HG03439 (cell line): ENCODE measurements around the gene OR52A5.
"Not testable (repeated sequence)": the region's sequence is repeated elsewhere in the genome, so short reads cannot be mapped to it uniquely, and the experiment has no call there.

ENCODE experiments used
- ATAC-seq: cut with Tn5 transposase; IDR thresholded peaks from one replicate; pipeline ENCODE4 v1.9.1; 2021; ENCODE audit warnings: mild to moderate bottlenecking, moderate library complexity; ENCODE audit not compliant: unreplicated experiment

Gene OR52A5

DNA sequence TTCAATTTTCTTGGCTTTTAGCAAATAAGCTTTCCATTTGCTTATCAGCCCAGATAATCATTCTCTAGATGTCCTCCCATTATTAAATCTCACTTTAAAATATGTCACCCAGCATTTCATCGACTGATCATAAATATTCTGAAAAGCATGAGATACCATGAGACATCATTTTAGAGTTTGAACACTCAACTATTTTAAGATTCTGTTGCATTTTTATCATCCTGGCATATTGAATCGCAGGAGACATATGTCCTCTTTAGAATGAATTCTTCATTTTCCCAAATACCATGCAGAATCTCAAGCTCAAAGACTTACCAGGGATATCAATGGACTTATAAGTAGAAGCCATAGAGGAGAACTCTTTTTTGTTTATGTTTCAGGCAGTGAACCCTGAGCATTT is at the start of gene OR52A5:
TSS of gene OR52A5 (minus strand) at position 361 of the 400 bp plus-strand sequence. CDS start 5,714 bp downstream, outside the sequence.
- no peak for ATAC-seq

DNA sequence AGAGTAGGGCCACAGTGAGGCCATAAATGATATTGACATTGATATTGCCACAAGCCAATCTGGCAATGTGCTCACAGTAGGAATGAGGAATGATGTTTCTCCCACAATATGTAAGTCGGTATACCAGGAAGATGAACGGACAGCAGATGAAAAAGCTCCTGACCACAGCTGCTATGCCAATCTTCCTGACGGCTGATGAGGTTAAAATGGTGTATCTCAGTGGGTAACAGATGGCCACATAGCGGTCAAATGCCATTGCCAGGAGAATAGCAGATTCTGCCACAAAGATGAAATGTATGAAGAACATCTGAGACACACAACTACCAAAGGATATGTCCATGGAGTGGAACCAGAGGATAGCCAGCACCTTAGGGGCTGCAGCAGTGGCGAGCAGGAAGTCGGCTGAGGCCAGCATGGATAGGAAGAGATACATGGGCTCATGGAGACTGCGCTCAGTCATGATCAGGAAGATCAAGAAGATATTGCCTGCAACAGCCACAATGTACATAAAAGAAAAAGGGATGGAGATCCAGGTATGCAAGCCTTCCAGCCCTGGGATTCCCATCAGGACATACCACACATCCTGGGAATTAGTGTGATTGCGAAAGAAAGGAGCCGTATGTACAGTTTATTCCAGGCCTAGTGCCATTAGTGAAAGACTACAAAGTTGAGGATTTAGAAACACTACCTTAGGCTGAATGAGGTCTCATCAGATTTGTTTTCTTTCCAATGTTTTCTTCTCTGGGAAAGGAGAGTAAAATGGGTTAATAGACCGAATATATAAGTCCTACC is 40.1 kb upstream of the OR52A5 start:
- ATAC-seq: no peak

DNA sequence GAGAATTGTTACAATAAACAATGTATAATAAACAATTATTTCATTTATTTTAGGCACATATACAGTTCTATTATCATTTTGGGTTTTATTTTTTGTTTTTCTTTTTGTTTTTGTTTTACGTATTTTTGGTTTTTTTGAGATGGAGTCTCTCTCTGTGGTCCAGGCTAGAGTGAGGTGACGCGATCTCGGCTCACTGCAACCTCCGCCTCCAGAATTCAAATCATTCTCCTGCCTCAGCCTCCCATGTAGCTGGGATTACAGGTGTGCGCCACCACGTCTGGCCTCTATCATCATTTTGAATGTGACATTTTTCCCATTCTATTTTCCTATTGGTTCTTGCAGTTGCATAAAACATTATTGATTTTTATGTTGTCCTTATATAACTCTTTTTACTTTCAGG is 36.8 kb upstream of the OR52A5 start:
- ATAC-seq: no peak

GRCh38 chr11:5171856-5172255 is 33.7 kb upstream of the OR52A5 start:
- no peak for ATAC-seq

GRCh38 chr11:5165898-5166297 is 27.7 kb upstream of the OR52A5 start:
- ATAC-seq: not testable (repeated sequence)

DNA sequence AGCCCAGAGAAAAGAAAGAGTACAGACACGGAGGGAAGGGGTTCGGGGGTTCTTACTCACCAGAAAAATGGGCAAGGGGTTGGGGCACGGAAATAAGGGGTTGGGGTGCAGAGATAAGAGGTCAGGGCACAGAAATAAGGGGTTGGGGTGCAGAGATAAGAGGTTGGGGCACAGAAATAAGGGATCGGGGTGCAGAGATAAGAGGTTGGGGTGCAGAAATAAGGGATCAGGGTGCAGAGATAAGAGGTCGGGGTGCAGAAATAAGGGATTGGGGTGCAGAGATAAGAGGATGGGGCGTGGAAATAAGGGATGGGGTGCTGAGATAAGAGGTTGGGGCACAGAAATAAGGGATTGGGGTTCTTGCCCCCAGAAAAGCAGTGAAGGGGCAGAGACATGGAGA is 26.7 kb upstream of the OR52A5 start:
- ATAC-seq: not testable (repeated sequence)

DNA sequence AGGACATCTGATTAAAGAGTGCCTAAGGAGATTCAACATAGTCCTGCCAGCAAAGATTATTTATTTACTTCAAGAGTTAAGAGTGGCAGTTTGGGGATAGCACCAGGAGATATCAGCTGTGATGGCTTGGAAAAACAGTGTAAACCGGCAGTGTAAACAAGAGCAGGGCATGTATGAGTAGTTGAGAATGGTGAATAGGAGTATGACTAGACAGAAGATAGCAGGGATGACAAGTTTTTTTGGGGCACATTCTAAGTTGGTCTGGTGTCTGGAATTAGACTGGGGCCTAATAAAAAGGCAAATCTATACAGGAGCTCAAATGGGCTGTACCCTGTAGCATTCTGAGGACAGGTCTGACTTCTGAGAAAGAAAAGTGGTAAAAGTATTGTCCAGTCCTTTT is 22.9 kb upstream of the OR52A5 start:
- ATAC-seq: not testable (repeated sequence)

- not testable (repeated sequence) for ATAC-seq
Measured at GRCh38 chr11:5160217-5160616, 22.1 kb upstream of the OR52A5 start.

DNA sequence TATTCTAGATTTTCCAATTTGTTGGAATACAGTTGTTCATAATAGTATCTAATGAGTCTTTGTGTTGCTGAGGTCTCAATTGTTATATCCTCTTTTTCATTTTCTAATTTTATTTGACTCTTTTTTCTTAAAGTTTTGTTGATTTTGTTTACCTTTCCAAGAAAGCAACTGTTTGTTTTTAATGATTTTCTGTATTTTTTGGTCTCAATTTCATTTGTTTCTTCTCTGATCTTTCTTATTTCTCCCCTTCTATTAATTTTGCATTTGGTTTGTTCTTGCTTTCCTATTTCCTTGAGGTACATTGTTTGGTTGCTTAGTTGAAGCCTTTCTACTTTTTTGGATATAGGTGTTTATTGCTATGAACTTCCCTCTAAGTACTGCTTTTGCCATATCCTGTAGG is 21.6 kb upstream of the OR52A5 start:
- ATAC-seq: no peak

GRCh38 chr11:5154657-5155056 is 16.5 kb upstream of the OR52A5 start, which contains the start of gene OR52A1:
TSS of gene OR52A1 (minus strand) at chr11:5154757. CDS start at chr11:5152369, 2,388 bp downstream.
- no peak for ATAC-seq

DNA sequence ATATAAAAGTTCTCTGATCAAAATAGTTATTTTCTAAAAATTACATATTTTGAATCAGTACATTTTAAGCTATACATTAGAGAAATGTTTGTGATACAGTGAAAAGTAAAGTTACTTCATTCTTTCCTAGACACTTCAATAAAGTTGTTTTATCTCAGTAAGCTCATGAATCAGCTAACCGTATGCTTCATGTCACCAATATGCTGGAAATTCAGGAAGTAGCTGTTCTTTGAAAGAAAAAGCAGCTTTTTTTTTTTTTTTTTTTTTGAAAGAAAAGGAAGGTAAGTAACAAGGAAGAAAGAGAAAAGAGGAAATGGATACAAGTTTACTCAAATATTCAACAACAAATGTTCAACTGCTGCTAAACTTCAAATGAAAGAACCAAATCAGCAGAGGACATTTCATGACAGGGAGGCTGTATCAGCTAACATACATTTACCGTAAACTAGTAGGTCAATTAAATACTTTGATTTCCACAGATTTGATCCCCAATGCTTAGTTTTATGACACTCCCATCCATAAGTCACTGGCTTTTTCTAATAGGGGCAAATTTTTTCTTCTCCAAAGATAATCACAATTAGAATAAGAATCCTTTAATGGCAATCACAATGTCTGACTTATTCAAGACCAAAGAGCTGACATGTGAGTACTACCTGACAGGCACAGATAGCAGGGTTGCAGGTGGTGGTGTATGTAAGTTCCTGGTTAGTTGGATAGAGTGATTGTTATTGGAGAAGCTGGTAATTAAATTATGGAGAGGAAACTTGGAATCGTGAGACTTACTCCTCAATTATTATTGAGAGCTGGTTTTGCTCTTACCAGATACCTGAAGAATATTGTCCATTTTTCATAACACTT is 15.6 kb upstream of the OR52A5 start:
- ATAC-seq: no peak

DNA sequence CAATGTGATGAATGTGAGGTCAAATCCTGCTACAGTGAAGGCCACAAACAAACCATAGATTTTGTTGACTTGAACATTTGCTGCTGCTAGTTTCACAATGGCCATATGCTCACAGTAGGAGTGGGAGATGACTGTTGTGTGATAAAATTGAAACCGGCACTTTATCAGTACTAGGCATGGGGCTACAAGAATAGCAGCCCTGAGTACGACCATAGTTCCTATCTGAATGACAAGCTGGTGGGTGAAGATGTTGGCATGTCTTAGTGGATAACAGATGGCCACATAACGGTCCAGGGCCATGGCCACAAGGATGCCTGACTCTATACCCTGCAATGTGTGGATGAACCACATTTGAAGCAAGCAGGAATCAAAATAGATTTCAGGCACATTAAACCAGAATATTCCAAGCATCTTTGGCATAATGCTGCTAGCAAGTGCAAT is 13.6 kb upstream of the OR52A5 start:
- no peak for ATAC-seq

- not testable (repeated sequence) for ATAC-seq
Measured at GRCh38 chr11:5144206-5144605, 6.0 kb upstream of the OR52A5 start.

- ATAC-seq: no peak
Measured at GRCh38 chr11:5137014-5137413, 1.1 kb downstream of the OR52A5 start.

- ATAC-seq: no peak
Measured at GRCh38 chr11:5136261-5136660, 1.9 kb downstream of the OR52A5 start.

GRCh38 chr11:5131584-5132335 is 6.4 kb downstream of the OR52A5 start:
- ATAC-seq: no peak

GRCh38 chr11:5129457-5129877 is 8.7 kb downstream of the OR52A5 start:
- no peak for ATAC-seq

DNA sequence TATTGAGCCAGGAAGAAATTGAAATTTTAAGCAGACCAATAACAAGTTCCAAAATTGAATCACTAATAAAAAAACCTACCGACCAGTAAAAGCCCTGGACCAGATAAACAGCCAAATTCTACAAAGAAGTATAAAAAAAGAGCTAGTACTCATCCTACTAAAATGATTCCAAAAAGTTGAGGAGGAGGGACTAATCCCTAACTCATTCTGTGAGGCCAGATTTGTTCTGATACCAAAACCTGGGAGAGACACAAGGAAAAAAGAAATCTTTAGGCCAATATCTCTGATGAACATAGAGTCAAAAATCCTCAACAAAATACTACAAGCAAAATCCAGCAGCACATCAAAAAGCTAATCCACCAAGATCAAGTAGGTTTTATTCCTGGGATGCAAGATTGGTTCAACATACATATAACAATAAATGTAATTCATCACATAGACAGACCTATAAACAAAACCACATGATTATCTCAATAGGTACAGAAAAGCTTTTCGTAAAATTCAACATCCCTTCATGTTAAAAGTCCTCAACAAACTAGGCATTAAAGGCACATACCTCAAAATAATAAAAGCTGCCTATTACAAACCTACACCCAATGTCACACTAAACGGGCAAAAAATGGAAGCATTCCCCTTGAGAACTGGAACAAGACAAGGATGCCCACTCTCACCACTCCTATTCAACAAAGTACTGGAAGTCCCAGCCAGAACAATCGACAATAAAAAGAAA is 13.1 kb downstream of the OR52A5 start:
- ATAC-seq: no peak

DNA sequence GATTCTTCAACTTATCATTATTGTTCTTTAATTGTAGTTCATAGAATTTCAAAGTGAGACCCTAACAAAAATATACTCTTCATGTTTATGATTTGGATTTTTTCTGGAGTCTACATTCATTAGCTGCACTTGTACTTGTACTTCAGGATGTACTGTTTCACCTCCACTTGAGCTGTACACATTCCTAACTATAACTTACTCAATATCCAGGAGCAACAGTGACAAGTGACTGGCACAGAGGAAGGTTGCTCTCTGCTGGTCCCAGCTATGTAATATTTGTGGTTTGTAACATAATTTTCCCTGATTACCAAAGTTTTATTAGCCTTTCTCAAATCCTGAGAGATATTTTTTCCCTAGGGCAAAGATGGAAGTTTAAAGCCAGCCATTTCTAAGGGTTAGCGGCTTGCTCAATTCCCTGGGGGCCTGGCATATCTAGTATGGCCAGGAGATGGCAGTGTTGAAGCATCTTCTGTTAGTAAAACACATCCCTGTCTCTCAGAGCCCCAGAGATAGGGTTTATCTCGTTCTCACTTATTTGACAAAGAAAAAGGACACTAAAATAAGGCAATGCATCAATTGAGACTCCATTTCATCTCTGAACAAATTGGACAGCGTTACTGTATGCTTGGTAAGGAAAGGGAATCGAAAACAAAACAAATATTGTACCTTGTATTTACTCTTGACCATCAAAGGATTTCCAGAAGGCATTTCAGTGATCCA is 14.2 kb downstream of the OR52A5 start:
- peak; percentile 80 for ATAC-seq

DNA sequence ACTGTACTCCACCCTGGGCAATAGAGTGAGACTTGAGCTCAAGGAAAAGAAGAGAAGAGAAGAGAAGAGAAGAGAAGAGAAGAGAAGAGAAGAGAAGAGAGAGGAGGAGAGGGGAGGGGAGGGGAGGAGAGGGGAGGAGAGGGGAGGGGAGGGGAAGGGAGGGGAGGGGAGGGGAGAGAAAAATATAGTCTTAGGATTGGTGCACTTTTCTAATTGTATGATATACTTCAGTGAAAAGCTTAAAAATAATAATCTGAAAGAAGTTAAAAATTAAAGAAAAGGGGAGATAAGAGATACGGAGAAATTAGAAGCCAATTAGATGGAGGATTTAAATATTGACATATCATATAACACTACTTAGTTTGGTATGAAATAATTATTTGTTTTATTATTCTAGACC is 19.3 kb downstream of the OR52A5 start:
- no peak for ATAC-seq
